ENCODE data around the gene ATP6AP1.

Gene ATP6AP1

GRCh38 chrX:154484255-154485149 is 56.0 kb downstream of the ATP6AP1 start:
- peaks cover 2% of the 10 kb centered on the region for H3K27me3 ChIP-seq (ENCODE audit: insufficient read depth, low read depth, severe bottlenecking)
- no peak overlapping the region for H3K4me3 ChIP-seq (ENCODE audit: low read depth, low read length)
- H3K27ac ChIP-seq = no peak overlapping the region
- peaks cover under 1% of the 10 kb centered on the region for H3K9me3 ChIP-seq (ENCODE audit: severe bottlenecking)
- peaks cover 29% of the 10 kb centered on the region for H3K36me3 ChIP-seq
- TF ChIP-seq CTCF (IDR thresholded peaks at IDR 0.05; ENCODE audit: low read depth, low read length) = no peak
- no peak for DNase-seq

- Histone ChIP-seq H3K4me3 (ENCODE audit: low read depth, low read length) (peak overlapping the region; percentile 73), H3K36me3 (peaks cover 29% of the 10 kb centered on the region), H3K27ac (peak overlapping the region; percentile 80), H3K9me3 (ENCODE audit: severe bottlenecking) (no peaks in the 10 kb centered on the region), H3K27me3 (ENCODE audit: insufficient read depth, low read depth, severe bottlenecking) (peaks cover 4% of the 10 kb centered on the region)
- no peak for TF ChIP-seq CTCF (IDR thresholded peaks at IDR 0.05; ENCODE audit: low read depth, low read length)
- peak; percentile 64 for DNase-seq
Measured at GRCh38 chrX:154485150-154486051, 56.9 kb downstream of the ATP6AP1 start.

GRCh38 chrX:154486052-154486395 is 57.5 kb downstream of the ATP6AP1 start:
- DNase-seq = no peak
- H3K27me3 ChIP-seq (ENCODE audit: insufficient read depth, low read depth, severe bottlenecking) = peaks cover 4% of the 10 kb centered on the region
- peak overlapping the region; percentile 80 for H3K27ac ChIP-seq
- H3K9me3 ChIP-seq (ENCODE audit: severe bottlenecking) = peaks cover 3% of the 10 kb centered on the region
- H3K36me3 ChIP-seq = peaks cover 29% of the 10 kb centered on the region
- TF ChIP-seq CTCF (IDR thresholded peaks at IDR 0.05; ENCODE audit: low read depth, low read length) = no peak
- peak overlapping the region; percentile 73 for H3K4me3 ChIP-seq (ENCODE audit: low read depth, low read length)

All from WERI-Rb-1 (cell line).